SK-N-SH treated with all-trans-retinoic acid at 6 μM for 48 hours (cell line): ENCODE results near the gene PJA2.
"Not testable (repeated sequence)": the region's sequence is repeated elsewhere in the genome, so short reads cannot be mapped to it uniquely, and the experiment has no call there.

ENCODE experiments used
- ATAC-seq: fragments of 200-7000 bp; cut with Tn5 transposase; 3 replicates; pipeline ENCODE4 v1.9.1; 2020; ENCODE audit warnings: mild to moderate bottlenecking, moderate library complexity
- ARNTL ChIP-seq: fragments of 450-650 bp; formaldehyde crosslinking; IDR thresholded peaks from 2 replicates; pipeline ENCODE4 v1.5.0; 2020; ENCODE audit warnings: low read depth, mild to moderate bottlenecking, moderate library complexity, borderline replicate concordance
- CSDC2 ChIP-seq: fragments of 250-450 bp; sonication (Bioruptor Pico); IDR thresholded peaks from 2 replicates; pipeline ENCODE4 v1.5.0; 2020; ENCODE audit warnings: mild to moderate bottlenecking, moderate library complexity
- OSR1 ChIP-seq: fragments of 250-450 bp; sonication (Bioruptor Pico); IDR thresholded peaks from 2 replicates; pipeline ENCODE4 v1.8.0; 2022; ENCODE audit warnings: moderate library complexity, mild to moderate bottlenecking, inconsistent platforms
- PPARA ChIP-seq: fragments of 250-450 bp; sonication (Bioruptor Pico); IDR thresholded peaks from 2 replicates; pipeline ENCODE4 v1.5.0; 2020; ENCODE audit warnings: mild to moderate bottlenecking, borderline replicate concordance
- RARB ChIP-seq: fragments of 250-450 bp; sonication (Bioruptor Pico); IDR thresholded peaks from 2 replicates; pipeline ENCODE4 v1.8.0; 2021; ENCODE audit warnings: mild to moderate bottlenecking, moderate library complexity
- SNAI2 ChIP-seq: fragments of 250-450 bp; sonication (Bioruptor Pico); IDR thresholded peaks from 2 replicates; pipeline ENCODE4 v1.5.0; 2020; ENCODE audit warnings: mild to moderate bottlenecking, moderate library complexity
- TOX ChIP-seq: fragments of 250-450 bp; sonication (Bioruptor Pico); IDR thresholded peaks from 2 replicates; pipeline ENCODE4 v1.8.0; 2021; ENCODE audit warnings: mild to moderate bottlenecking, moderate library complexity, borderline replicate concordance
- ZC3H10 ChIP-seq: fragments of 250-450 bp; sonication (Bioruptor Pico); IDR thresholded peaks from 2 replicates; pipeline ENCODE4 v1.5.1; 2021; ENCODE audit warnings: mild to moderate bottlenecking, moderate library complexity
- ZFP3 ChIP-seq: fragments of 250-450 bp; sonication (Bioruptor Pico); IDR thresholded peaks from 2 replicates; pipeline ENCODE4 v1.5.0; 2020; ENCODE audit warnings: mild to moderate bottlenecking, moderate library complexity
- ZNF565 ChIP-seq: fragments of 450-650 bp; formaldehyde crosslinking; conservative IDR thresholded peaks from 2 replicates; pipeline ENCODE4 v1.5.0; 2020; ENCODE audit warnings: low read depth, mild to moderate bottlenecking, moderate library complexity
- ZNF70 ChIP-seq: fragments of 450-650 bp; formaldehyde crosslinking; IDR thresholded peaks from 2 replicates; pipeline ENCODE4 v1.5.0; 2020; ENCODE audit warnings: mild to moderate bottlenecking, moderate library complexity
- ZNF8 ChIP-seq: fragments of 450-650 bp; formaldehyde crosslinking; IDR thresholded peaks from 2 replicates; pipeline ENCODE4 v1.5.0; 2020; ENCODE audit warnings: mild to moderate bottlenecking, moderate library complexity
- TF ChIP-seq, protein P1 (sequence below): fragments of 250-450 bp; sonication (Bioruptor Pico); IDR thresholded peaks from 2 replicates; pipeline ENCODE4 v1.5.1; 2021; ENCODE audit warnings: mild to moderate bottlenecking, moderate library complexity
- TF ChIP-seq, protein P2 (sequence below): fragments of 250-450 bp; sonication (Bioruptor Pico); IDR thresholded peaks from 2 replicates; pipeline ENCODE4 v1.5.1; 2020; ENCODE audit warnings: low read depth, mild to moderate bottlenecking, moderate library complexity
- TF ChIP-seq, protein P3 (sequence below): fragments of 250-450 bp; sonication (Bioruptor Pico); IDR thresholded peaks from 2 replicates; pipeline ENCODE4 v1.8.0; 2021; ENCODE audit warnings: low read depth, mild to moderate bottlenecking, moderate library complexity, borderline replicate concordance
- TF ChIP-seq, protein P4 (sequence below): fragments of 250-450 bp; sonication (Bioruptor Pico); IDR thresholded peaks from 2 replicates; pipeline ENCODE4 v1.5.0; 2020; ENCODE audit warnings: mild to moderate bottlenecking, moderate library complexity
- TF ChIP-seq, protein P5 (sequence below): fragments of 250-450 bp; sonication (Bioruptor Pico); IDR thresholded peaks from 2 replicates; pipeline ENCODE4 v1.8.0; 2020; ENCODE audit warnings: mild to moderate bottlenecking, moderate library complexity, borderline replicate concordance

PJA2 gene

DNA sequence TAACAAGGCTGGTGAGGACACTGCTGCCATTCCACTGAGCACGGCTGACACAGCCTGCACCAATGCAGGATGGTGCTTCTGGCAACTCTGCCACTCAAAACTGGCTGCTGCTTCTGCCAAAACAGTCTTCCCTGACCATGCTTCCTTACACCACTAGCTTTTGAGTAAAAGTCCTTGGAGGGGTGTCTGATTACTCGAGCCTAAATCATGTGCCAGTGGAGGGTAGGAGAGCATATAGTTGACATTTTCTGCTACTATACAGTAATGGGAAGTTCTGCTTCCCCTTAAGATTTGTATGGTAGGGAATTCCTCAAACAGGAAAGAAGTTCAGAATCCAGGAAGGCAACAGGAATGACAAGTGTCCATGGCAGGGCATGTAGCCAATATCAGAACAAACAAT lies 12.2 kb upstream of the PJA2 start (continued):
- TF ChIP-seq, protein P1, sequence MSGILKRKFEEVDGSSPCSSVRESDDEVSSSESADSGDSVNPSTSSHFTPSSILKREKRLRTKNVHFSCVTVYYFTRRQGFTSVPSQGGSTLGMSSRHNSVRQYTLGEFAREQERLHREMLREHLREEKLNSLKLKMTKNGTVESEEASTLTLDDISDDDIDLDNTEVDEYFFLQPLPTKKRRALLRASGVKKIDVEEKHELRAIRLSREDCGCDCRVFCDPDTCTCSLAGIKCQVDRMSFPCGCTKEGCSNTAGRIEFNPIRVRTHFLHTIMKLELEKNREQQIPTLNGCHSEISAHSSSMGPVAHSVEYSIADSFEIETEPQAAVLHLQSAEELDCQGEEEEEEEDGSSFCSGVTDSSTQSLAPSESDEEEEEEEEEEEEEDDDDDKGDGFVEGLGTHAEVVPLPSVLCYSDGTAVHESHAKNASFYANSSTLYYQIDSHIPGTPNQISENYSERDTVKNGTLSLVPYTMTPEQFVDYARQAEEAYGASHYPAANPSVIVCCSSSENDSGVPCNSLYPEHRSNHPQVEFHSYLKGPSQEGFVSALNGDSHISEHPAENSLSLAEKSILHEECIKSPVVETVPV (CRISPR knock-in tag) = no peak
- TF ChIP-seq CSDC2 (CRISPR knock-in tag) (no peak), ZNF70 (CRISPR knock-in tag) (no peak), RARB (CRISPR knock-in tag) (no peak), ZNF565 (CRISPR knock-in tag) (no peak), ZFP3 (no peak)
- TF ChIP-seq, protein P2, sequence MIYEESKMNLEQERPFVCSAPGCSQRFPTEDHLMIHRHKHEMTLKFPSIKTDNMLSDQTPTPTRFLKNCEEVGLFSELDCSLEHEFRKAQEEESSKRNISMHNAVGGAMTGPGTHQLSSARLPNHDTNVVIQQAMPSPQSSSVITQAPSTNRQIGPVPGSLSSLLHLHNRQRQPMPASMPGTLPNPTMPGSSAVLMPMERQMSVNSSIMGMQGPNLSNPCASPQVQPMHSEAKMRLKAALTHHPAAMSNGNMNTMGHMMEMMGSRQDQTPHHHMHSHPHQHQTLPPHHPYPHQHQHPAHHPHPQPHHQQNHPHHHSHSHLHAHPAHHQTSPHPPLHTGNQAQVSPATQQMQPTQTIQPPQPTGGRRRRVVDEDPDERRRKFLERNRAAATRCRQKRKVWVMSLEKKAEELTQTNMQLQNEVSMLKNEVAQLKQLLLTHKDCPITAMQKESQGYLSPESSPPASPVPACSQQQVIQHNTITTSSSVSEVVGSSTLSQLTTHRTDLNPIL (CRISPR knock-in tag) = no peak
- TF ChIP-seq, all 23 proteins: peak for 0

DNA sequence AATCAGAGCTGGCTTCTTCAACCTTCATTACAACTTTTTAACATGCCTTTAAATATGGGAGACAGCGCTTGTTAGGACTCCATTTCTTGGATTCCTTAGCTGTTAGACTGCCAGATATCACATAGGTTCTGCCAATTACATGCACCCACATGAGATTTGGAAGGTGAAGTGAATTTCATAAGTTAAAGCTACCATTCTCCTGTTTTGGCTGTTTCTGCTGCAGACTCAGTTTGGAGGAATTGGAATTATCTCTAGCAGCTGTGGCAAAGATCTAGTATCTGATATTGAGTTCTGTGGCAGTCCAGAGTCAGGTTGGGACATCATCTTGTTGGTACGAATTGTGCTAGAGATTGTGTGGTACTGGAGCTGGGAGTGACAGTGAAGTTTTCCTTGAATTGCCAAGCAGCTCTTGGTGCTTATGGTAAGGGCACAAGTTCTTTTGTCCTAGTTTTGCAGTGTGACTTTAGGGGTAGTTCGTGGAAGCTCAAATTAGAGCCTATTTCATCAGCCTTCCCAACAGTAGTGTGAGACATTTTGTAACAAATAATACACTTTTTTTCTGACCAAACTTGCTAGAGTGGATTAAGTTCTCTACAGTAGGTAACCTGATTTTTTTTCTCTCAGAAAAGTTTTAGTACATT lies 9.1 kb upstream of the PJA2 start:
- TF ChIP-seq CSDC2 (CRISPR knock-in tag) (no peak), ZFP3 (no peak), PPARA (CRISPR knock-in tag) (no peak), OSR1 (CRISPR knock-in tag) (no peak), ZNF565 (CRISPR knock-in tag) (no peak)
- TF ChIP-seq, protein P2 (CRISPR knock-in tag) = no peak
- TF ChIP-seq, protein P3, sequence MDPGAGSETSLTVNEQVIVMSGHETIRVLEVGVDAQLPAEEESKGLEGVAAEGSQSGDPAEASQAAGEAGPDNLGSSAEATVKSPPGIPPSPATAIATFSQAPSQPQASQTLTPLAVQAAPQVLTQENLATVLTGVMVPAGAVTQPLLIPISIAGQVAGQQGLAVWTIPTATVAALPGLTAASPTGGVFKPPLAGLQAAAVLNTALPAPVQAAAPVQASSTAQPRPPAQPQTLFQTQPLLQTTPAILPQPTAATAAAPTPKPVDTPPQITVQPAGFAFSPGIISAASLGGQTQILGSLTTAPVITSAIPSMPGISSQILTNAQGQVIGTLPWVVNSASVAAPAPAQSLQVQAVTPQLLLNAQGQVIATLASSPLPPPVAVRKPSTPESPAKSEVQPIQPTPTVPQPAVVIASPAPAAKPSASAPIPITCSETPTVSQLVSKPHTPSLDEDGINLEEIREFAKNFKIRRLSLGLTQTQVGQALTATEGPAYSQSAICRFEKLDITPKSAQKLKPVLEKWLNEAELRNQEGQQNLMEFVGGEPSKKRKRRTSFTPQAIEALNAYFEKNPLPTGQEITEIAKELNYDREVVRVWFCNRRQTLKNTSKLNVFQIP (CRISPR knock-in tag) = no peak
- TF ChIP-seq, all 23 proteins: peak for 0
- no peak for ATAC-seq

DNA sequence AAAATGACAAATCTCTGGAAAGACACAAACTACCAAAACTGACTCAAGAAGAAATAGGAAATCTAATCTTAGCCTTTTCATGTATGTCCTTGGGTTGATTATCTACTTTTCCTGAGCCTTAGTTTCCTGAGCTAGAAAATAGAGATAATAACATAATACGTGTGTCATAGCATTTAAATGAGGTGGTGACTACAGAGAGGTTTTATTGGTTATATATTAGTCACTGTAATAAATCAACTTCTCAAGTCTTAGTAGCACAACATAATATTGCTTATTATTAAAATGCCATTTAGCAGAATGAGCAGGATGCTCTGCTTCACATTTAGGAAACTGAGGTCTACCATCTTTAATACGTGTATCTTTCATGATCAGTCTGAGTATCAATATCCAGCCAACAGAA lies 7.1 kb upstream of the PJA2 start:
- ATAC-seq = no peak
- no peak for TF ChIP-seq ZNF8 (CRISPR knock-in tag)
- TF ChIP-seq PPARA (CRISPR knock-in tag) = no peak
- no peak for TF ChIP-seq ARNTL (CRISPR knock-in tag)
- TF ChIP-seq ZNF565 (CRISPR knock-in tag) = no peak
- no peak for TF ChIP-seq CSDC2 (CRISPR knock-in tag)

DNA sequence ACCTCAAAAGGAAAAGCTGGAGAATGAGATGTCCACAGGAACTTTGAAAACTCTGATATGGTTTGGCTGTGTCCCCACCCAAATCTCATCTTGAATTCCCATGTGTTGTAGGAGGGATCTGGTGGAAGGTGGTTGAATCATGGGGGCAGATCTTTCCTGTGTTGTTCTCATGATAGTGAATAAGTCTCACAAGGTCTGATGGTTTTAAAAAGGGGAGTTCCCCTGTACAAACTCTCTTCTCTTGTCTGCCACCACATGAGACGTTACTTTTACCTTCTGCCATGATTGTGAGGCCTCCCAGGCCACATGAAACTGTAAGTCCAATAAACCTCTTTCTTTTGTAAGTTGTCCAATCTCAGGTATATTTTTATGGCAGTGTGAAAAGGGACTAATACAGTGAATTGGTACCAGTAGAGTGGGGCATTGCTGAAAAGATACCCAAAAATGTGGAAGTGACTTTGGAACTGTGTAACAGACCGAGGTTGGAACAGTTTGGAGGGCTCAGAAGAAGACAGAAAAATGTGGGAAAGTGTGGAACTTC lies 4.2 kb upstream of the PJA2 start:
- not testable (repeated sequence) for ATAC-seq

DNA sequence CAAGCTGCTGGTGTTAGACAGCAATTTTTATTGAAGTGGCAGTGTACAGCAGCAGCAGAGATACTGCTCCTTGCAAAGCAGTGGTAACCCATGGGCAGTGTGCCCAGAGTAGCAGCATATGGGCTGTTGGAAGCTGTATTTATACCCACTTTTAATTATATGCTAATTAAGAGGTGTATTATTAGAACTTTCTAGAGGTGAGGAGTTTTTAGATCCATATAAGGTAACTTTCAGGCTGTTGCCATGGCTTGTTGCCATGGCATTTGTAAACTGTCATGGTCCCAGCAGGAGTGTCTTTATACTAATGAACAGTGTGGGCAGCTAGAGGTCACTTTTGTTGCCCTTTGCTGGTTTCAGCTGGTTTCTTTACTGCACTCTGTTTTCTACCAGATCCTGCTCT lies 3.7 kb upstream of the PJA2 start:
- TF ChIP-seq OSR1 (CRISPR knock-in tag) (no peak), PPARA (CRISPR knock-in tag) (no peak), ZFP3 (no peak), ZC3H10 (no peak), TOX (CRISPR knock-in tag) (no peak), CSDC2 (CRISPR knock-in tag) (no peak), RARB (CRISPR knock-in tag) (no peak), SNAI2 (CRISPR knock-in tag) (no peak)
- TF ChIP-seq, protein P4, sequence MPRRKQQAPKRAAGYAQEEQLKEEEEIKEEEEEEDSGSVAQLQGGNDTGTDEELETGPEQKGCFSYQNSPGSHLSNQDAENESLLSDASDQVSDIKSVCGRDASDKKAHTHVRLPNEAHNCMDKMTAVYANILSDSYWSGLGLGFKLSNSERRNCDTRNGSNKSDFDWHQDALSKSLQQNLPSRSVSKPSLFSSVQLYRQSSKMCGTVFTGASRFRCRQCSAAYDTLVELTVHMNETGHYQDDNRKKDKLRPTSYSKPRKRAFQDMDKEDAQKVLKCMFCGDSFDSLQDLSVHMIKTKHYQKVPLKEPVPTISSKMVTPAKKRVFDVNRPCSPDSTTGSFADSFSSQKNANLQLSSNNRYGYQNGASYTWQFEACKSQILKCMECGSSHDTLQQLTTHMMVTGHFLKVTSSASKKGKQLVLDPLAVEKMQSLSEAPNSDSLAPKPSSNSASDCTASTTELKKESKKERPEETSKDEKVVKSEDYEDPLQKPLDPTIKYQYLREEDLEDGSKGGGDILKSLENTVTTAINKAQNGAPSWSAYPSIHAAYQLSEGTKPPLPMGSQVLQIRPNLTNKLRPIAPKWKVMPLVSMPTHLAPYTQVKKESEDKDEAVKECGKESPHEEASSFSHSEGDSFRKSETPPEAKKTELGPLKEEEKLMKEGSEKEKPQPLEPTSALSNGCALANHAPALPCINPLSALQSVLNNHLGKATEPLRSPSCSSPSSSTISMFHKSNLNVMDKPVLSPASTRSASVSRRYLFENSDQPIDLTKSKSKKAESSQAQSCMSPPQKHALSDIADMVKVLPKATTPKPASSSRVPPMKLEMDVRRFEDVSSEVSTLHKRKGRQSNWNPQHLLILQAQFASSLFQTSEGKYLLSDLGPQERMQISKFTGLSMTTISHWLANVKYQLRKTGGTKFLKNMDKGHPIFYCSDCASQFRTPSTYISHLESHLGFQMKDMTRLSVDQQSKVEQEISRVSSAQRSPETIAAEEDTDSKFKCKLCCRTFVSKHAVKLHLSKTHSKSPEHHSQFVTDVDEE (CRISPR knock-in tag) = no peak
- TF ChIP-seq, protein P1 (CRISPR knock-in tag) = no peak
- TF ChIP-seq, protein P5, sequence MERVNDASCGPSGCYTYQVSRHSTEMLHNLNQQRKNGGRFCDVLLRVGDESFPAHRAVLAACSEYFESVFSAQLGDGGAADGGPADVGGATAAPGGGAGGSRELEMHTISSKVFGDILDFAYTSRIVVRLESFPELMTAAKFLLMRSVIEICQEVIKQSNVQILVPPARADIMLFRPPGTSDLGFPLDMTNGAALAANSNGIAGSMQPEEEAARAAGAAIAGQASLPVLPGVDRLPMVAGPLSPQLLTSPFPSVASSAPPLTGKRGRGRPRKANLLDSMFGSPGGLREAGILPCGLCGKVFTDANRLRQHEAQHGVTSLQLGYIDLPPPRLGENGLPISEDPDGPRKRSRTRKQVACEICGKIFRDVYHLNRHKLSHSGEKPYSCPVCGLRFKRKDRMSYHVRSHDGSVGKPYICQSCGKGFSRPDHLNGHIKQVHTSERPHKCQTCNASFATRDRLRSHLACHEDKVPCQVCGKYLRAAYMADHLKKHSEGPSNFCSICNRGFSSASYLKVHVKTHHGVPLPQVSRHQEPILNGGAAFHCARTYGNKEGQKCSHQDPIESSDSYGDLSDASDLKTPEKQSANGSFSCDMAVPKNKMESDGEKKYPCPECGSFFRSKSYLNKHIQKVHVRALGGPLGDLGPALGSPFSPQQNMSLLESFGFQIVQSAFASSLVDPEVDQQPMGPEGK = no peak
- ATAC-seq = no peak
